Activated CD8-positive, alpha-beta T cell treated with anti-CD3 and anti-CD28 coated beads for 36 hours (primary cell): ENCODE results near the gene TSPO2. TPM values are rescaled to one million over a fixed set of nuclear protein-coding genes. Genes with fewer than 3 reads are reported as not detected.

ENCODE experiments used
- ATAC-seq: fragments of 200-7000 bp; cut with Tn5 transposase; one replicate; pipeline ENCODE4 v1.10.0; 2021; ENCODE audit warnings: mild to moderate bottlenecking, moderate library complexity
- CTCF ChIA-PET: fragments of 350-600 bp; sonication (Branson Sonifier 250); formaldehyde crosslinking; loops from one replicate; lab custom pipeline; 2021; ENCODE audit warnings: antibody characterized with exemption; lab: Charles Lee
- POLR2A ChIA-PET: fragments of 350-600 bp; sonication (Branson Sonifier 250); formaldehyde crosslinking; loops from one replicate; lab custom pipeline; 2021; ENCODE audit warnings: antibody characterized with exemption; lab: Charles Lee
- DNase-seq: peaks from one replicate; pipeline ENCODE4 v3.0.0-alpha.2; 2020
- H3K27ac Mint-ChIP-seq: one replicate; pipeline ENCODE4 v1.8.0; 2021; ENCODE audit warnings: mild to moderate bottlenecking, mixed read lengths
- H3K27me3 Mint-ChIP-seq: one replicate; pipeline ENCODE4 v1.8.0; 2021; ENCODE audit warnings: mixed read lengths
- H3K36me3 Mint-ChIP-seq: one replicate; pipeline ENCODE4 v1.8.0; 2021; ENCODE audit warnings: low read depth, mixed read lengths
- H3K4me1 Mint-ChIP-seq: one replicate; pipeline ENCODE4 v1.8.0; 2021; ENCODE audit warnings: low read depth, mixed read lengths
- H3K4me3 Mint-ChIP-seq: one replicate; pipeline ENCODE4 v1.8.0; 2021; ENCODE audit warnings: mild to moderate bottlenecking, moderate library complexity, mixed read lengths
- H3K9me3 Mint-ChIP-seq: one replicate; pipeline ENCODE4 v1.8.0; 2021; ENCODE audit warnings: mixed read lengths
- CTCF ChIP-seq: fragments of 200-600 bp; IDR thresholded peaks from one replicate; pipeline ENCODE4 v1.8.0; 2022; ENCODE audit warnings: antibody characterized with exemption, mild to moderate bottlenecking
- intact Hi-C: fragments of 100-400 bp; cut with micrococcal nuclease; formaldehyde crosslinking; loops from one replicate; pipeline ENCODE4 v1.10.0; 2022
- total RNA-seq, 2 experiments: library from RNA; stranded (reverse); gene quantifications; one replicate each; pipeline ENCODE4 v1.2.3, GENCODE V29; 2021

TSPO2 gene
- total RNA-seq = not detected

GRCh38 chr6:41042226-41043055 is at the start of gene TSPO2:
Gene TSPO2, plus strand, starts transcription at chr6:41042467. Its CDS starts 519 bp downstream, at chr6:41042986.
- ChIA-PET CTCF (interaction anchor here (0.7 to 5.1 kb wide), 2 partner anchors 14 to 34 kb away, joined by 3 to 48 read pairs; no protein-coding TSS in a partner anchor), POLR2A (interaction anchor here (1.2 to 1.4 kb wide), 2 partner anchors 11 to 13 kb away, joined by 3 to 6 read pairs; no protein-coding TSS in a partner anchor)
- no peaks in the 10 kb centered on the region for H3K9me3 Mint-ChIP-seq
- peaks cover 8% of the 10 kb centered on the region for H3K4me1 Mint-ChIP-seq
- DNase-seq (no peak), ATAC-seq (no peak)
- no peak within 1 kb of the TSS for H3K27ac Mint-ChIP-seq
- no peaks in the 10 kb centered on the region for H3K27me3 Mint-ChIP-seq
- peaks cover 2% of the 10 kb centered on the region for H3K36me3 Mint-ChIP-seq
- intact Hi-C loops = no loop called here
- H3K4me3 Mint-ChIP-seq = no peak within 1 kb of the TSS
- TF ChIP-seq CTCF = no peak

GRCh38 chr6:40992746-40993145 is 49.5 kb upstream of the TSPO2 start:
- H3K9me3 Mint-ChIP-seq = no peaks in the 10 kb centered on the region
- no peaks in the 10 kb centered on the region for H3K4me1 Mint-ChIP-seq
- TF ChIP-seq CTCF = no peak
- no peak overlapping the region for H3K27ac Mint-ChIP-seq
- ATAC-seq = no peak
- H3K36me3 Mint-ChIP-seq = no peaks in the 10 kb centered on the region
- peaks cover 23% of the 10 kb centered on the region for H3K27me3 Mint-ChIP-seq
- POLR2A ChIA-PET = no interaction called here
- CTCF ChIA-PET = interaction anchor here (2.0 kb wide), 1 partner anchor 35 kb away, joined by 12 read pairs; no protein-coding TSS in a partner anchor
- DNase-seq = no peak
- H3K4me3 Mint-ChIP-seq = no peak overlapping the region
- intact Hi-C loops = no loop called here

- no peaks in the 10 kb centered on the region for H3K9me3 Mint-ChIP-seq
- CTCF ChIA-PET = no interaction called here
- H3K27ac Mint-ChIP-seq = no peak overlapping the region
- intact Hi-C loops = no loop called here
- DNase-seq (no peak), ATAC-seq (no peak)
- no peaks in the 10 kb centered on the region for H3K4me1 Mint-ChIP-seq
- TF ChIP-seq CTCF = no peak
- POLR2A ChIA-PET = interaction anchor here (0.6 kb wide), 1 partner anchor 1815 kb away, joined by 3 read pairs; no protein-coding TSS in a partner anchor
- H3K4me3 Mint-ChIP-seq = no peak overlapping the region
- no peaks in the 10 kb centered on the region for H3K36me3 Mint-ChIP-seq
- H3K27me3 Mint-ChIP-seq = peaks cover 28% of the 10 kb centered on the region
Measured at GRCh38 chr6:40996591-40997233, 45.6 kb upstream of the TSPO2 start.

- ChIA-PET POLR2A (no interaction called here), CTCF (interaction anchor here (1.0 to 2.0 kb wide), 3 partner anchors 18 to 31 kb away, joined by 3 to 10 read pairs (median 3); no protein-coding TSS in a partner anchor)
- H3K36me3 Mint-ChIP-seq = no peaks in the 10 kb centered on the region
- H3K4me3 Mint-ChIP-seq = no peak overlapping the region
- H3K27ac Mint-ChIP-seq = no peak overlapping the region
- no peak for DNase-seq
- no peak for ATAC-seq
- peaks cover 32% of the 10 kb centered on the region for H3K27me3 Mint-ChIP-seq
- no peak for TF ChIP-seq CTCF
- H3K4me1 Mint-ChIP-seq = no peaks in the 10 kb centered on the region
- H3K9me3 Mint-ChIP-seq = no peaks in the 10 kb centered on the region
- intact Hi-C loops = no loop called here
Measured at GRCh38 chr6:40997234-40997957, 44.9 kb upstream of the TSPO2 start.
